KOPT-K1 (cell line): ENCODE measurements around the gene NCAM2.
"Not testable (repeated sequence)": the region's sequence is repeated elsewhere in the genome, so short reads cannot be mapped to it uniquely, and the experiment has no call there.

ENCODE experiments used
- H3K27ac ChIP-seq: fragments of 200-600 bp; sonication (generic); 2 replicates; pipeline ENCODE4 v1.5.1; 2016; ENCODE audit warnings: antibody characterized with exemption, mild to moderate bottlenecking, low read depth, low read length; ENCODE audit not compliant: poor library complexity, severe bottlenecking
- H3K36me3 ChIP-seq: fragments of 200-600 bp; sonication (generic); 2 replicates; pipeline ENCODE4 v1.5.1; 2017; ENCODE audit warnings: antibody characterized with exemption, mild to moderate bottlenecking, low read length, moderate library complexity; ENCODE audit not compliant: insufficient read depth
- H3K9me3 ChIP-seq: fragments of 200-600 bp; sonication (generic); 2 replicates; pipeline ENCODE4 v1.5.1; 2017; ENCODE audit warnings: antibody characterized with exemption, low read length, mild to moderate bottlenecking; ENCODE audit not compliant: insufficient read depth, poor library complexity, severe bottlenecking

NCAM2 gene

DNA sequence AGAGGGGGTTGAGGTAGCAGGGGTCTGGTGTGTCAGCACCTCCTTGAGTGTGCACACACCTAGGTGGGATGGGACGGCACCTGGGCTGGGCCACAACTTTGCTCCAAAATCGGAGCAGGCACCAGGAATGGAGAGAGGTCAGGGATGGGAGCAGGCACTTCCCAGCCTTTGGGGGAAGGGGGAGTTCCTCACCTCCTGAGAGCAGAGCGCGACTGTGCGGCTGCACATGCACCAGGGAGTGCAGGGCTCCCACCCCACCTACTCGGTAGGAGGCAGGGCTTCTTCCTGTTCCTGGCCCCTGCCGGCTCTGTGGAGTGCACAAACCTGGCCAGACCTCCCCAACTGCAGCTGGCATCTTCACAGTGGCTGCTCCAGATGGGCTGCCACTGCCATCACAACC lies 399.3 kb downstream of the NCAM2 start:
- Histone ChIP-seq H3K9me3 (peaks cover 25% of the 10 kb centered on the region), H3K36me3 (no peaks in the 10 kb centered on the region), H3K27ac (no peak overlapping the region)

DNA sequence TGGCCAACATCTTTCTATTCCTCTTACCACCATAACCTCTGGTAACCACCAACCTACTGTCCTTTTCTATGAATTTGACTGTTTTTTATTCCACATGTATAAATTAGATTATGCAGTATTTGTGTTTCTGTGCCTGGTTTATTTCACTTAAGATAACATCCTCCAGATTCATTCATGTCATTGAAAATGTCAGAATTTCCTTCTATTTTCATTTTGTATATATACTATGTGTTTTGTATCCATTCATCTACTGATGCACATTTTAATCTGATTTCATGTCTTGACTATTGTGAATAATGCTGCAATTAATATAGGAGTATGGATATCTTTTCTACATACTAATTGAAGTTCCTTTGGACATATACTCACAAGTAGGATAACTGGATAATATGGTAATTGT lies 403.2 kb downstream of the NCAM2 start:
- Histone ChIP-seq H3K9me3 (peaks cover 18% of the 10 kb centered on the region), H3K36me3 (no peaks in the 10 kb centered on the region), H3K27ac (no peak overlapping the region)

DNA sequence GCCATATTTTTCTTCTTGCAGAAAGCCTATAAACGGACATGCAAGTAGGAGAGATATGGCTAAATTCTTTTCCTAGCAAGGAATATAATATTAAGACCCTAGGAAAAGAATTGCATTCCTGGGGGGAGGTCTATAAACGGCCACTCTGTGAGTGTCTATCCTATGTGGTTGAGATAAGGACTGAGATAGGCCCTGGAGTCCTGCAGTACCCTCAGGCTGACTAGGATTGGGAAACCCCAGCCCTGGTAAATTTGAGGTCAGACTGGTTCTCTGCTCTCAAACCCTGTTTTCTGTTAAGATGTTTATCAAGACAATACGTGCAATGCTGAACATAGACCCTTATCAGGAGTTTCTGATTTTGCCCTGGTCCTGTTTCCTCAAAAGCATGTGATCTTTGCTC lies 404.0 kb downstream of the NCAM2 start:
- H3K36me3 ChIP-seq, H3K27ac ChIP-seq: not testable (repeated sequence)
- H3K9me3 ChIP-seq, result peaks cover 10% of the 10 kb centered on the region

DNA sequence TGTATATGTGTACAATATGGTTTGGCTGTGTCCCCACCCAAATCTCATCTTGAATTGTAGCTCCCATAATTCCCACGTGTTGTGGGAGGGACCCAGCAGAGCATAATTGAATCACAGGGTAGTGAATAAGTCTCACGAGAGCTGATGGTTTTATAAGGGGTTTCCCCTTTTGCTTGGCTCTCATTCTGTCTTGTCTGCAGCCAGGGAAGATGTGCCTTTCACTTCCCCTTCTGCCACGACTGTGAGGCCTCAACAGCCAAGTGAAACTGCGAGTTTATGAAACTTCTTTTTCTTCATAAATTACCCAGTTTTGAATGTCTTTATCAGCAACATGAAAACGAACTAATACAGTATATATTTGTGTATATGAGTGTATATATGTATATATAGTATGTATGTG lies 406.1 kb downstream of the NCAM2 start:
- H3K27ac ChIP-seq, H3K9me3 ChIP-seq: not testable (repeated sequence)

DNA sequence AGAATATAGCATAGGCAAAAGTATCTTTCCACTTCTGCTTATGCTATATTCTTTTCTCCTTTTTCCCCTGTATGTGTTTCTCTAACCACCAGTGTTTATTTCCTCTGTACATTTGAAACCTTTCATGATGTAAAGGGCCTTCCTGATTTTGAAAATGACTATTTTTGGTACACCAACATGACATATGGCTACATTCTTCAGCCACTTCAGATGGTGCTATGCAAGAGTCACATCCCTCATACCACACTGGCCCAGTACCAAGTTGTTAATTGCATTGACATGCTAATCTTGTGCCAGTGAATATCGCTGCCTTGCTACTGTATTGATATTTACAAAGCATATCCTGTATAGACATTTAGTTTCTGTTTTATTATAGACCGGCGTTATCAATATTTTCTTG lies 408.7 kb downstream of the NCAM2 start:
- Histone ChIP-seq H3K27ac (no peak overlapping the region), H3K36me3 (no peaks in the 10 kb centered on the region), H3K9me3 (peaks cover 5% of the 10 kb centered on the region)

More for the DNA sequence above, 406.1 kb downstream of the NCAM2 start:
- H3K36me3 ChIP-seq, result not testable (repeated sequence)

DNA sequence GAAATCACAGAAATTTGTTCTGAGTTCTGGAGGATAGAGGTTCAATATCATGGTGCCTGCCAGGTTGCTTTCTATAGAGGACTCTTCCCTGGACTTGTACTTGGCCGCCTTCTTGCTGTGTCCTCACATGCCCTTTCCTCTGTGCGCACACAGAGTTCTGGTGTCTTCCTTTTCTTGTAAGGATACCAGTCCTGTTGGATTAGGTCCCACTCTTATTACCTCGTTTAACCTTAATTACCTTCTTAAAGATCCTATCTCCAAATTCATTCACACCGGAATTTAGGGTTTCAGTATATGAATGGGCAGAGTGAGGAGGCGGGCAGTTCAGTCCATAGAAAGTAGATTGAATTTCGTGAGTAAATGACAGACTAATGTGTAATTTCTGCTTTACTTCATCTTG lies 413.9 kb downstream of the NCAM2 start:
- Histone ChIP-seq H3K36me3 (no peaks in the 10 kb centered on the region), H3K27ac (no peak overlapping the region), H3K9me3 (no peaks in the 10 kb centered on the region)

DNA sequence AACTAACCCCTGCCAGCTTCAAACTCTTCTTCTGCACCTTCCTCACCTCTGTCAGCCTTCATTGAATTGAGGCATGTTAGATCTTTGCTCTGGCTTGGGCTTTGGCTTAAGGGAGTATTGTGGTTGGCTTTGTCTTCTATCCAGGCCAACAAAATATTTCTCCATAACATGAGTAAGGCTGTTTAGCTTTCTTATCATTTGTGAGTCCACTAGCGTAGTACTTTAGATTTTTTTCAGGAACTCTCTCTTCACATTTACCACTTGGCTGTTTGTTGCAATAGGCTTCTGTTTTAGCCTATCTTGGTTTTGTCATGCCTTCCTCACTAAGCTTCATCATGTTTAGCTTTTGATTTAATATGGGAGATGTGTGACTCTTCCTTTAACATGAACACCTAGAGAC lies 417.5 kb downstream of the NCAM2 start:
- no peak overlapping the region for H3K27ac ChIP-seq
- H3K9me3 ChIP-seq, result no peaks in the 10 kb centered on the region
- H3K36me3 ChIP-seq, result no peaks in the 10 kb centered on the region

DNA sequence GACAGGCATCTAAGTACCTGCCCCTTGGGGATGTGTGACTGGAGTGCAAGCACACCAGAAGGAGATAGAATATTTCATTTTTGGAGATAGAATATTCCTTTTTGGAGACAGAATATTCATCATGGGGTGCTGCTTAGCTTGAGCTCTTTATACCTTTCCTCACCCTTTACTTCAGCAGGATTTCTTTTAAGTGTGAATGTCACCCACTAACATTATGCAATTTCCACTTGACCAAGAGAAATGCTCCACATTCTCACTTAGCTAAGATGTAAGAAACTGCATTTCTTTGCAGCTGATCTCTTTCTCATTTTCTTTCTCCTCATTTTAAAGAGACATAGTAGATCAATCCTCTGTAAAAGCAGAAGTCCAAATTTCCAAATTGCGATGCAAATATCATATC lies 436.7 kb downstream of the NCAM2 start:
- no peaks in the 10 kb centered on the region for H3K9me3 ChIP-seq
- H3K36me3 ChIP-seq, result no peaks in the 10 kb centered on the region
- no peak overlapping the region for H3K27ac ChIP-seq

DNA sequence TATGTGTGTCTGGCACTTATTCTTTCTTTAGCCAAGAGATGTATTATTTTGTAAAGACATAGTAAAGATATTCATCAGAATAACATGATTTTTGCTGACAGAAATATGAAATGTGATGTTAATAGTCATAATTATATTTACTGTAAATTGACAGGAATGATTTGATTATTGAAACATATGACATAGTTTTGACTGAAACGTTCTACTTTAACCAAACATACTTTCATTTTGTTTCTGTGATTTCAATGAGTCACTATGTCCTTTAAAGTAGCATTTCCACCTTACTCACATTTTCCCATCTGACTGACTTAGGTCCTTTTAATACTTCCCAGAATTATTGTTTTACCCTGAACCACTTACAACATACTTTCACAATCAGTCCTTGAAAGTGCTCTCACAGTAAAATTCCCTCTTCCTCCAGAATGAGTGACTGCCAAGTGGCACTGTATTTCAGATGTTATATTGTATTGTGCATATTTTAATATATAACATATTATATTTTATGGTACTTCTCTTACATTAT lies 437.9 kb downstream of the NCAM2 start:
- no peaks in the 10 kb centered on the region for H3K9me3 ChIP-seq
- H3K36me3 ChIP-seq, result no peaks in the 10 kb centered on the region
- H3K27ac ChIP-seq, result no peak overlapping the region

DNA sequence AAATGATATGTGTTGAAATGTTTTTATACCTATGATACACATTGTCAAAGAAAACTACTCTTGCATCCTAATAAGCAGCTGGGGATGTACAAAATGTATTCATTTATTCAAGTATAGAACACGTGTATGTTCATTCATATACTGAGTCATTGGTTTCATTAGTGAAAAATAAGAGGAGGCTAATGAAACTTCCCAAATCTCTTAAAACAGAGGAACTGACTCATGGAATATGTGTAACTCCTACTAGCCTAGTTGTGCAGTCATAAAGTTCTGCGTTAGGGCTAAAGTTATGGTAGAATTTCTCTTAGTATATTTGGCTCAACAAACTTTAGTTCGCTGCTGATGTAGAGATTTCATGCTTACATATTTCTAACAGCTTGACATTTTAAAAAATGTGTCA lies 441.6 kb downstream of the NCAM2 start:
- Histone ChIP-seq H3K36me3 (no peaks in the 10 kb centered on the region), H3K9me3 (no peaks in the 10 kb centered on the region), H3K27ac (no peak overlapping the region)

DNA sequence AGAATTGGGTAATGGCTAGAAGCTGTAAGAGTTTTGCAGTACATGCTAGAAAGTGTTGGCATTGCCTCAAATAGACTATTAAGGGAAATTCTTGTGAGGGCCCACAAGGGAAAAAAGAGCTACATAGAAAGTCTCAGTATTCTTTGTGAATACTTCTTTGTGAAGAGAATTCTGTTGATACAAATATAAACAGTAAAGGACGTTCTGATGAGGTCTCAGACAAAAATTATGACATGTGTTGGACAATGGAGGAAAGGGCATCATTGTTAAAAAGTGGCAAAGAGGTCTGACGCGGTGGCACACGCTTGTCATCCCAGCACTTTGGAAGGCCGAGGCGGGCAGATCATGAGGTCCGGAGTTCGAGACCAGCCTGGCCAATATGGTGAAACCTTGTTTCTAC lies 458.9 kb downstream of the NCAM2 start:
- Histone ChIP-seq H3K36me3 (no peaks in the 10 kb centered on the region), H3K27ac (no peak overlapping the region), H3K9me3 (no peaks in the 10 kb centered on the region)

DNA sequence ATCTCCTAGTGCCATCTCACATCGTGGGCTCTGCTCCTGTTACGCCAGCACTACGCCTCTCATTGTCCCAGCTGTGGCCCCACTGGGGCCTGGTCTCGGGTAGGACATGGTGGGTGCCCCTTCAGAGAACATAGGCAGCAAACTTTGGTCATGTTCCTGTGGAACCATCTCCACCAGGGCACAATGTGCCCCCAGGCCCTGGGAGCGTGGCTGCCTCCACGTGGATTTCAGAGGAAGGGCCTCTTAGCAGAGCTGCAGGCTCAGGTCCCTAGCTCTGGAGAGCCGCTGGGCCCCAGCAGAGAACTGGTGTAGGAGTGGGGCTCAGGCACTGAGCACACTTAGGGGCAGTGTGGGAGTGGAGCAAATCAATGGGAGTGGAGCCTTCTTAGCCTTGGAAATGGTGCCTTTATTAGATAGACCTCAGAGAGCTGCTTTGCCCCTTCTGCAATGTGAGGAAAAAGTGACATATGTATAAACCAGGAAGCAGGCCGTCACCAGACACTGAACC lies 460.0 kb downstream of the NCAM2 start:
- Histone ChIP-seq H3K27ac (no peak overlapping the region), H3K9me3 (no peaks in the 10 kb centered on the region), H3K36me3 (no peaks in the 10 kb centered on the region)

DNA sequence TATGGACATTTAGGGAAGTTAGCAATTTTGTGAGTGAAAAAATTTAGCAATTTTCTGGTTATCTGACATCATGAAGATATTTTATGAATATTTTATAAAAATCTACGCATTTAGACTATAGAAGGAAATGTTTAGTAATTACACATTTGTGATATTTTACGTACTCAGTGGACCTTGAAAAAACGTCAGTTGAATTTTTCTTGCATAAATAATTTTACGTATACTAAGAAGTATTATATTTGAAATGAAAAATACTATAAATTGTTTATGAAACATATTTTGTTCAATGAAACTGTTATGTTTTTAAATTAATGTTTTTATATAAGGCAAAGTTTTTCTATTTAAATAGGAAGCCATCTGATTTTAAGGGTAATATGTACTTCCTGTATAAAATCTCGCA lies 462.8 kb downstream of the NCAM2 start:
- Histone ChIP-seq H3K9me3 (no peaks in the 10 kb centered on the region), H3K27ac (no peak overlapping the region), H3K36me3 (no peaks in the 10 kb centered on the region)

DNA sequence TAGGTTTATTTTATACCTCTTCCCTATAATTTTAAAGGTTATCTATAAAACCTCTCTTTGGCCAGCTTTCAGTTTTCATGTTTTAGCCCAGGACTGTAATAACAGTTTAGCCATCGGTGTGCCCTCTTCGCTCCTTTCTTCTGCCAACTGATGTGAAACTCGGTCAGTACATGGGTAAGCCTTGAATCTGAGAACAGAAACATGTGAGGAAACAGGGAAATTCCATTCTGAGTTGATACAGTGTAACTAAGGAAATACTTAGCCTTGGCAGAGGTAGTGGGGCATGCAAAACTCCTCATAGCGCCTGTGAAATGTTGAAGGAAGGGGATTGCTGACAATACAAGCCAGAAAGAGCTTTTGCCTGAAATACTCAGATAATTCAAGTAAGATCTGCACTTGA lies 465.2 kb downstream of the NCAM2 start:
- H3K36me3 ChIP-seq, result no peaks in the 10 kb centered on the region
- no peak overlapping the region for H3K27ac ChIP-seq
- H3K9me3 ChIP-seq, result no peaks in the 10 kb centered on the region

DNA sequence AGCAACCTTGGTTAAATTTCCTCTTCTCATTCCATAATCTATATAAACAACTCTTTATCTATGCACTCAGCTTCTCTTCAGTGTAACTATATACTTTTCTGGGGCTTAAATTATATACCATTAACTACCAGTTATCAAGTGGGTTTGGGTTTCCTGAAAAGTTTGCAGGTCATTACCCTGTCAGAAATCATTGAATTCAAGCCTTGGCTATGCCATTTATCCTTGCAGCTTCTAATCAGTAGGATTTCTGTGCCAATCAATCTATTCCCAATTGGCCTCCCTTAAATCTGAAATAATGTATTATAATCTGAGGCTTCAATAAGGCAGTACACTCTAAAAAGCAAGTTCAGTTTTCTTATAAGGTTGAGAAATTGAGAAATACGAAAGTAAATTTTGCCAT lies 466.5 kb downstream of the NCAM2 start:
- no peaks in the 10 kb centered on the region for H3K9me3 ChIP-seq
- no peaks in the 10 kb centered on the region for H3K36me3 ChIP-seq
- no peak overlapping the region for H3K27ac ChIP-seq

DNA sequence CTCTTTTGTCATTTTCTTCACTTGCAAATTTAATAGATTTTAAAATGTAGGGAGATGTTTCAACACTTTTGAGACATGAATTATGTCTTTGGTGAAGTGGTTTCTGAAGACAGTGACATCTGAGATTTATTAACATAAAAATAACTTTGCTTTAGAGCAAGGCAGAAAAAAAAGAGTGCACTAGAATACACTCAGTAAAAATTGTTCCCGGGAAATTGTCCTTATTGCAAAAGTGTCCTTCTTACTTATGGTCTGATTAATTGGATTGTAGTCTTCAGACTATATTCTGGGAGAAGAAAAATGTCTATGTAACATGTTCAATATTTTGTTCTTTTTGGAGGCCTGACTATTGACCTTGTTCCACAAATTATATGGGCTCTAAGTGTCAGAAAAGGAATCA lies 468.5 kb downstream of the NCAM2 start:
- Histone ChIP-seq H3K36me3 (no peaks in the 10 kb centered on the region), H3K27ac (no peak overlapping the region), H3K9me3 (no peaks in the 10 kb centered on the region)

DNA sequence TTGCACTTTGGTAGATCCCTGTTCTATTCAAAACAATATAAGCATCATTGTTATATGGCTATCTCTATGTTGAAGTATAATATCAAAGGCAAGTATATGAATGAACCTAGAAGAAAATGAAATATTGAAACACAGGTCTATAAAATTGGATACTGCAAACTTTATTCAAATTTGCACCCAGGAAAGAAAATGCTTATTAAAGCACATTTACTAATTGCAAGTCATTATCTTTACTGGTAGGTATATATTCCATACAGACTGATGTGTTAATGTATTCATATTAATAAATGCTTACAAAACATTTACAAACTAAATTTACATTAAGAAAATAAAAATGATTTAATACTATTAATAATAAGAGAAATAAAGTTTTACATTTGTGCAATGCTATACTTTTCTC lies 469.8 kb downstream of the NCAM2 start:
- Histone ChIP-seq H3K36me3 (no peaks in the 10 kb centered on the region), H3K9me3 (no peaks in the 10 kb centered on the region), H3K27ac (no peak overlapping the region)
